HG03565 (cell line): ENCODE data around the gene PHPT1.
"Not testable (repeated sequence)": the region's sequence is repeated elsewhere in the genome, so short reads cannot be mapped to it uniquely, and the experiment has no call there.

Experiments used
- ATAC-seq: cut with Tn5 transposase; IDR thresholded peaks from one replicate; pipeline ENCODE4 v1.9.1; 2021; ENCODE audit warnings: mild to moderate bottlenecking, moderate library complexity; ENCODE audit not compliant: unreplicated experiment

PHPT1 gene

DNA sequence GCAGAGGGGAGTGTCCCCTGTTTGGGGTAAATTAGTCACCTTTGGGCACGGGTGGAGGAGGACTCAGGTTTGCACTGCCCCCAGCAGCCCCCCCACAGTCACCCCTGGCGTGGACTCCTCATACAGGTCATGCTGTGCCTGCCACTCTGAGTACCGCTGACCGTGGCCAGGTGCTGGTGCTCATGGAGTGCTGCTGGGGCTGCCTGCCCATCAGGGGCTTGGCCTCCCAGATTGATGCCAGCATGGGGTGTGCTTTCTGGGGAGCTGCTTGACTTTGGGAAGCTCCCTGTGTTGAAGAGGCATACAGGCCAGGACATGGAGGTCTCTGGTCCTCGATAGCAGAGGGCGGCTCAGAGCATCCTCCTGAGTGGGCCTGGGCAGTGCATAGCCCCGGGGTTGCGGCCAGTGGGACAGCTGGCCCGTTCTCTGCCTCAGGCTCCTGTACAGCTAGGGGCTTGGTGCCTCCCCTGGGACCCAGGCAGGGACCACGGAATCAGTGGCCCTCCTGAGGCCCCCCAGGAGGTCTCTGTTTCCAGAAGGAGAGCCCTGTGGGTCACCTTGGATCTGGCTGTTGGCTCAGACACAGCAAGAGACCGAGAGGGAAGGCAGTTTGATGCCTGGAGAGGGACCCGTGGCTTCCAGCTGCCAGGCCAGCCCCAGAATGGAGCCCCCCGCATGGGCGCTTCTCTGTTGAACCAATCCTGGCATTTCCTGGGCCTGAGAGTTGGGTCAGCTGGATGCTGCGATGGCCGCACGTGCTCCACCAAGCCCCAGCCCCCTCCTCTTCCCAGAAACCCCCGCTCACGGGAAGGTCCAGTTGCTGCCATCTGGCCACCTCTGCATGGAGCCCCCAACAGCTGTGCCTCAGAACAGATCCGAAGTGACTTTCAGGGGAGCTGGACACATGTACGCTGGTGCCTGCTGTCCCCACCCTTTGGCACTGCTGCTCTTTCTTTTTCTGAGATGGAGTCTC is 13.0 kb upstream of the PHPT1 start:
- no peak for ATAC-seq

DNA sequence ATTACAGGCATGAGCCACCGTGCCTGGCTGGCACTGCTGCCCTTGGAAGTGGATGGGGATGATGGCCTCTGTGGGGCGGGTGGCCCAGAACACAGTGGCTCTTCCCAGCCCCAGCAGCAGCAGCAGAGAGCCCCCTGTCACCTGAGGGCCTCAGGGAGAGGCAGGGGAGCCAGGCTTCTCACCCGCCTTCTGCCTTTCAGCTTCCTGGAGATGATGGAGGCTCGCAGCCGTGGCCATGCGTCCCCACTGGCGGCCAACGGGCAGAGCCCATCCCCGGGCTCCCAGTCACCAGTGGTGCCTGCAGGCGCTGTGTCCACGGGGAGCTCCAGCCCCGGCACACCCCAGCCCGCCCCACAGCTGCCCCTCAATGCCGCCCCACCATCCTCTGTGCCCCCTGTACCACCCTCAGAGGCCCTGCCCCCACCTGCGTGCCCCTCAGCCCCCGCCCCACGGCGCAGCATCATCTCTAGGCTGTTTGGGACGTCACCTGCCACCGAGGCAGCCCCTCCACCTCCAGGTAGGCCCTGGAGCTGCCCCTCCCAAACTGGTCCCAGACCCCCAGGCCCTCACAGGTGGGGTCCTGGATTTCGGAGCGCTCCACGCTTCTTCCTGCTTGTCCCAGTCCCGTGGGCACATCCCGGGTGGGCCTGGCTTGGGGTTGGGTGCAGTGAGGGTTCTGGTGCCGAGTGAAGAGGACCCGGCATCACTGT is 11.9 kb upstream of the PHPT1 start:
- ATAC-seq = no peak

DNA sequence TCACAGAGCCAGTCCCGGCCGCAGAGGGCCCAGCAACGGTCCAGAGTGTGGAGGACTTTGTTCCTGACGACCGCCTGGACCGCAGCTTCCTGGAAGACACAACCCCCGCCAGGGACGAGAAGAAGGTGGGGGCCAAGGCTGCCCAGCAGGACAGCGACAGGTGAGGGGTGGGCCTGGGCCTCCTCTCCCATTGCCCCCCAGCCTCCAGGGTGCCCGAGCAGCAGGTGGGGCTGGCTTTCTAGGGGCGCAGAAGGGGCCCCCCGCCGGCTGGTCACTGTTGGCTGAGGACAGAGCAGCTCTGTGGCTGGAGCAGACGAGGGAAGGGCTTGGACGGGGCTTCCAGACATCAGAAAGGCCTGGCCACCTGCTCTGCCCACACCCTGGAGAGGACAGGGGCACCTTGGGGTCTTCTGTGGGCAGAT is 11.3 kb upstream of the PHPT1 start:
- not testable (repeated sequence) for ATAC-seq

DNA sequence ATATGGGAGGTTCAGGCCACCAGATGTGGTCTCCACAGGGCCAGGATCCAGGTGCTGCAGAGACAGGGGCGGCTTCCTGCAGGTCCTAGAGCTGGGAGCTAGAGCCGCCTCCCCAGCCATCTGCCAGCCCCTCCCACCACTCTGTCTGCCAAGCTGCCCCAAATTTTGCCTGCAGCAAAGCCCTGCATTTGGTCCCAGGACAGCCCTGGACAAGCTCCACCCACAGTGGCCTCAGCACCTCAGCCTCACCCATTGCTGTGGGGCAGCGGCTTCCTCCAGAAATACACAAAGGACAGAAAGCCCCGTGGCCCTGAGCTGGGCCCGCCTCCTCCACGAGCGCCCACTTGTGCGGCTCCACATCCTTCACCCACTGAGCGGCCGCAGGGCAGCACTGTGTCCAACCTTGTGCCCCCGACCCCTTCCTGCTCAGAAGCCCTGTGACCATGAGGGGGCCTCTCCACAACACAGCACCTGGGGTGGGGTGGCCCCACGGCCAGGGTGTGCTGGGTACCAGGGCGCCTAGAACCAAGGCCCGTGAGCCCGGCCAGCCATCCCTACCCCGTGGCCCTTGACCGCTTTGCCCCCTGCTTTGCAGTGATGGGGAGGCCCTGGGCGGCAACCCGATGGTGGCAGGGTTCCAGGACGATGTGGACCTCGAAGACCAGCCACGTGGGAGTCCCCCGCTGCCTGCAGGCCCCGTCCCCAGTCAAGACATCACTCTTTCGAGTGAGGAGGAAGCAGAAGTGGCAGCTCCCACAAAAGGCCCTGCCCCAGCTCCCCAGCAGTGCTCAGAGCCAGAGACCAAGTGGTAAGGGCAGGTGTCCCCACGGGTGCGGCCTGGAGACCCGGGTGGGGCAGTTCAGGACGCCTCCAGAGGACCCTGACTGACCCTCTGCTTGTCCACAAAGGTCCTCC is 10.6 kb upstream of the PHPT1 start:
- no peak for ATAC-seq

DNA sequence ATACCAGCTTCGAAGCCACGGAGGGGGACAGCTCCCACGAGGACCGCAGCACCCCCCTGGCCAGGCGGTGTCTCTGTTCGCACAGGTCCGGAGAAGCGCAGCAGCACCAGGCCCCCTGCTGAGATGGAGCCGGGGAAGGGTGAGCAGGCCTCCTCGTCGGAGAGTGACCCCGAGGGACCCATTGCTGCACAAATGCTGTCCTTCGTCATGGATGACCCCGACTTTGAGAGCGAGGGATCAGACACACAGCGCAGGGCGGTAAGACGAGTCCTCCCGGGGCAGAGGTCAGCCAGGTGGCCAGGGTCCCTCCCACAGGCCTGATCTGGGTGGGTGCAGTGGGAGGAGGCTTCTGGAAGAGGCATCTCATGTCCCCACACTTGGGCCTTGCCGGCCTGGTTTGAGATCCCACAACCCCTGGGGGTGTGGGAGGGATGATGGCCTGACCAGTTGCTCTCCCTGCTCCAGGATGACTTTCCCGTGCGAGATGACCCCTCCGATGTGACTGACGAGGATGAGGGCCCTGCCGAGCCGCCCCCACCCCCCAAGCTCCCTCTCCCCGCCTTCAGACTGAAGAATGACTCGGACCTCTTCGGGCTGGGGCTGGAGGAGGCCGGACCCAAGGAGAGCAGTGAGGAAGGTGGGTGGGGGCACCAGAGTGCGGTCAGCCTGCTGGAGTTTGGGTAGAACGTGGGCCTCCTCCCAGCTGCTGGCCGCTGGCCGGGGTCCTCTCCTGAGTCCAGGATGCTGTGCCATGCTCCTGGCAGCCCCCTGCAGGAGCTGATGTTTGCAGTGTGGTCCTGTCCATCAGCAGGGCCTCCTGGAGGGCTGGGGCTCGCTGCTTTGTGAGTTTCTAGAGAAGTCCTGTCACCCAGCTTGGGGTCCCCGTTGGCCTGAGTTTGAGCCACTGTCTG is 9.7 kb upstream of the PHPT1 start:
- ATAC-seq = no peak

DNA sequence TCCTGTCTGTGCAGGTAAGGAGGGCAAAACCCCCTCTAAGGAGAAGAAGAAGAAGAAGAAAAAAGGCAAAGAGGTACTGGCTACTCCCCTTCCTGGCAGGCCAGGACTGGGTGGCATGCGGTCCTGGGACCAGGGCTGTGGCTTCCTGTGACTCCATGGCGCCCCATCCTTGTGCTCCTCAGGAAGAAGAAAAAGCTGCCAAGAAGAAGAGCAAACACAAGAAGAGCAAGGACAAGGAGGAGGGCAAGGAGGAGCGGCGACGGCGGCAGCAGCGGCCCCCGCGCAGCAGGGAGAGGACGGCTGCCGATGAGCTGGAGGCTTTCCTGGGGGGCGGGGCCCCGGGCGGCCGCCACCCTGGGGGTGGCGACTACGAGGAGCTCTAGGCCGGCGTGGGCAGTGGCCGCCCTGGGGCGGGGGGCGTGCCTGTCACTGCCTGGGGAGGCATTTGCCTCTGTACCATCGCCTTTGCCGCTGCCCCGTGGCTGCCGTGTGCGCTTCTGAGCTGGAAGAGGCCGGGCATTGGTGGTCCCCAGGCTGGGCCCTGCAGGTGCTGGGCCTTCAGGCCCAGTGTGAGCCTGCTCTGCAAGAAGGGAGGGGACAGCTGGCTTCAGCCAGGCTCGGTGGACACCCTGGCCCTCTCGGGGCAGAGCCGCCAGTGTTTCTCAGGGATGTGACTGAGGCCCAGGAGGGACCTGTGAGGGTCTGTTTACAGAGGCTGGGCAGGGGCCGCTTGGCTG is 8.9 kb upstream of the PHPT1 start:
- no peak for ATAC-seq

DNA sequence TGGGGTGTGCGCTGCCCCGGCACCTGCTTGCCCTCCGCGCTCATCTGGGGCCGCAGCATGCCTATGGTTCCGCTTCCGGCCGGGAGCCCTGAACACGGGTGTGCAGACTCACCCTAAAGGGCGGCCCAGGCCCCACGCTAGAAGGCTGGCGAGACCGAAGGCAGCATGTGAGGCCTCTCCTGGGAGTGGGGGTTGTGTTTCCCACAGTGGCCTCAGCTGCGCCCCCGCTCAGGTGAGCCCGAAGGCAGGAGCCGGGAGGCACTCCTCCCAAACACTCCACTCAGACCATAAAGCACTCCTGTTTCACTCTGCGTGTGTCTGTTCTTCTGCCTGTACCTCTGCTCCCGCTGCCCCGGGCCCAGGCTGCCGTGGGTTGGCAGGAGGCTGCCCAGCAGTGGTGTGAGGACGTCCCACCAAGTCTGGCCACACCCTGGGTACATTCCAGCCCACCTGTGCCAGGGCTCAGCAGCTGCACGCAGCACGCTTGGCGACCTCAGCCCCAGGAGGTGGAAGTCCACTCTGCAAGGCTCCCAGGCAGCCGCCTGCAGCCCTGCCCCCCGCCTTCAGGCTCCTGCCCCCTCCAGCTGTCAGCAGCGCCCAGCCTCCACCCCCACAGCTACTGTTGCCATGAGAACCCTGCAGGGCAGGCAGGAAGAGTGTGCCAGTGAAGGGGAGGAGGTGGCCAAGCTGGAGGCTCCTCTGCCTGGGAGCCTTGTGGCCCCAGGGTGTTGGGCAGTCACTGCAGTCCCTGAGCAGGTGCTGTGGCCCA is 8.1 kb upstream of the PHPT1 start:
- no peak for ATAC-seq

DNA sequence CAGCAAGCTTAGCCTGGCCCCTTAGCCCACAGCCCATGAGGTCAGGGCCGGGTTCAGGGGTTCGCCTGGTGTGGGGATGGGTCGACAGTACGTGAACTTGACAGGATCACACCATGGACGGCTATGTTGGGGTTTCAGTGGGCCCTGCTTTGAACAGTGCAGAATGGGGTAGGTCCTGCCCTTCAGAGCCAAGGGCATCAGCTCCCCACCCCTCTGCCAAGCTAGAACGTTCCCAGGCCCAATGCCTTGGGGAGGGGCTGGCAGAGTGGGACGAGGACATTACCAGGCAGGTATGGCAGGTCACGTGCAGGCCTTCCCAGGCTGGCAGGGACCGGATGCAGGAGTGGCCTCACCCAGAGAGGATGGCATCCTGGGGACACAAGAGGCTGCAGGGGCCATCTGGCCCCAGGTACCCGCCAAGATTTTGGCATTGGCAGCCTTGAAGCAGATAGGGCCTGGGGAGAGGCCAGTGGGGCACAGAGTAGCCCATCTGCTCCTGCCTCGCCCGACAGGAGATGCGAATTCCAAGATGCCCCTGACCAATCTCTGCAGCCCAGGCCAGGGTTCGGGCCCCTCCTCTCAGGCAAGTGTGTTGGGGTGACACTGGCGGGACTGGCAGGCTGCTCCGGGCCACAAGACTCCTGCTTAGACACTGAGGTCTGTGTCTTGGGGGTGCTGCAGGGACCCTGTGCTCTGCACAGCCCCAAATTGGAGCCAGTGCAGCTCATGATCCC is 7.4 kb upstream of the PHPT1 start:
- not testable (repeated sequence) for ATAC-seq

DNA sequence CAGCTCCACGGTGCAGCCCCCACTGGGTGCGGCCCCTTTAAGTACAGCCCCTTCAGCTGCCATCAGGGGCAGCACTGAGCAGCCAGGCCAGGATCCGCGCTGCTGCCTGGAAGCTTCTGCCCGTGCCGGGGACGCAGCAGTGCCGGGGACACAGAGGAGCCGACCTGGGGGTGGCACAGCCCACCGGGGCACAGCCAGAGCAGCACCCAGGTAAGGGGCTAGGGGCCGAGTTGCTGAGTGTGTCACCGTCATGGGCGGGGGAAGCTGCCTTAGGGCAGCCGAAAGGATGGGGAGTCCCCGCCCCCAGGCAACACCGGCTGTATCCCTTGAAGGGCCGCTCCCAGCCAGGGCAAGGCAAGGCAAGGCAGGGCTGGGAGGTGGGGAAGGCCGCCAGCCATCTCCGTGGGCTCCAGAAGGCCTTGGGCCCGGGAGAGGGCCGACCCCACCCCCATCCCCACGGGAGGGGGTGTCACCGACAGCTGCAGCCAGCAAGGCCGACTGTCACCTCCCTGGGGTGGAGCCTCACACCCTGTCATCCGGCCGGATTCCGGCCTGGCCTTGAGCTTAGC is 6.7 kb upstream of the PHPT1 start, which contains the start of gene AJM1:
AJM1 (plus strand) TSS at position 99 of the 569 bp plus-strand sequence. CDS start 1,937 bp downstream, outside the sequence.
- ATAC-seq = peak; percentile 47

DNA sequence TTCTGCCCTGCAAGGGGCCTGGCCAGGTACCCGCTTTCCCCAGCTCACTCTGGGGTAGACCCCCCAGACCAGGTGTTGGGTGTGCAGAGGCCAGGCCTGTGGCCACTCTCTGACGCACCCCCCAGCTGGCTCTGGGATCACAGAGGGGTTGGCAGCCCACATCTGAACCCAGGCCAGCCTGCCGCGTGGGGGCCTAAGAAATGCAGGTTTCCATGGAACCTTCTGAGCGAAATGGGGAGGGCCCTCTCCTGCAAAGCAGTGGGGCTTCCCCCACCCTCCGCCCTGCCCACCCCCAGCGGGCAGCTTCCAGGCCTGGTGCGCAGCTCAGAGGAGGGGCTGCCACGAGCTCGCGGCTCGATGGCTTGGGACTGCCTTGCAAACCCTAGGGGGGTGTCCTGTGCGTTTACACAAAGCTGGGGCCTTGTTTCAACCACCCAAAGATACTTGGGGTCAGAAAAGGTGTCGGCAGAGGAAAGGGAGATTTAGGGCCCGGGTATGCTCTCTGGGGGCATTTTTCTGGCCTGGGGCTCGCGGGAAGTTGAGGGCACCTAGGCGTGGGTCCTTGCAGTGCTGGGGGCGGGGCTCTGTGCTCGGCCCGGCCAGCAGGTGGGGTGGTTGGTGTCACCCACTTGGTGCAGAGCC is 5.9 kb upstream of the PHPT1 start:
- ATAC-seq = not testable (repeated sequence)

DNA sequence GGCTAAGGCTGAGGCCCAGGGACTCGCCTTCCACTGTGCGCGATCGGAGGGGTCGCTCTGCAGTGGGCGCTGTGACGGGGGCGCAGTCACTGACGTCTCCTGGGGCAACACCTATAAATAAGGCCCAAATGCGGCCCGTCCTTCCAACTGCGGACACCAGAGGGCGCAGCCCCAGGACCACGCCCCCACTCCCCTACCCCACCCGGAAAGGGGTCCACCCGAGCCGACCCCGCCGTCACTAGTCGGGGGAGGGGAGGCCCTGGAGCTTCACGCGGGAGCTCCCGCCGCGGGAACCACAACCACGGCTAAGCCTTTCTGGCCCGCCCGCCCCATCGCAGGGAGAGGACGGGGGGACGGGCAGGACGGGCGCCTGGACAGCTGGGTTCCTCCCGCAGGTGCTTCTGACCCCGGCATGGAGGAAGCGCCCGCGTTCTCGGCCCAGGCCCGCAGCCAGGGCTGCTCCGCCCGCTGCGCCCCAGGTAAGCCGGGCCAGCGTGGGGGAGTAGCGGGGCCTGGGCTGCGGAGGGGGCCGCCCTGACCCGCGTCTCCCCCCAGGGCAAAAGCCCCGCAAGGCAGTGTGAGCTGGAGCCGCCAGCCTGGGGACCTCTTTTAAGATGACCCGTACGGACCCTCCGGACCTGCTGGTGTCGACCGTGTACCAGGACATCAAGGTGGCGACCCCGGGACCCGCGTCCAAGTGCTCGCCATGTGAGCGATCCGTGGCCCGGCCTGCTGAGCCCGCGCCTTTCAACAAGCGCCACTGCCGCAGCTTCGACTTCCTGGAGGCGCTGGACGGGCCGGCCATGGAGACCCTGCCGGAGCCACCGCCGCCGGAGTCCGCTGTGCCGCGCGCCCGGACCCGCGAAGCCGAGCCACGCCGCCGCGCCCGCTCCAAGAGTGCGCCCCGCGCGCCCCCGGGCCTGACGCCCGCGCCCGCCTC is 5.1 kb upstream of the PHPT1 start:
- ATAC-seq = not testable (repeated sequence)

DNA sequence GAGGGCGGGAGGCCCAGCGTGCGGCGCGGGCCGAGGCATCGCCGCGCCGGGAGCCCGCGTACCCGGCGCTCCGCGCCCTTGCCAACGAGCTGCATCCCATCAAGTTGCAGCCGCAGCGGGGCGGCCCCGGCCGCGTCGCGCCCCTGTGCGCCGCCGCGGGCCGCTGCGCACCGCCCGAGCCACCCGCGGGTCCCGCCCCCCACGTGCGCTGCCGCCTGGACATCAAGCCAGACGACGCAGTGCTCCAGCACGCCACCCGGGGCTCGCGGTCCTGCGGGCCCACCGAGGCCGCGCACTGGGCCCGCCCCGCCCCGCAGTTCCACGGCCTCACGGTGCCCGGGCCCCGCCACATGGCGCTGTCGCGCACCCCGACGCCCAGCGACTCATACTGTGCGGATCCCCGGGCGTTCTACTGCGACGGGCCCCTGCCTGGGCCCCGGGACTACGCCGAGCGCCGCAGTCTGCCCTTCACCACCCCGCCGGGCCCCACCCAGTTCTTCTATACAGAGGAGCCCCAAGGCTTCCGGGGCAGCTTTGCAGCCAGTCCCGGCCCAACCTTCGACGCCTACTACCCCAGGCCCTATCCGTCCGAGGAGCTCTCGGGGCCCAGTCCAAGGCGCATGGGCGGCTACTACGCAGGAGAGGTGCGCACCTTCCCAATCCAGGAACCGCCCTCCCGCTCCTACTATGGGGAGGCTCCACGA is 4.3 kb upstream of the PHPT1 start:
- no peak for ATAC-seq

DNA sequence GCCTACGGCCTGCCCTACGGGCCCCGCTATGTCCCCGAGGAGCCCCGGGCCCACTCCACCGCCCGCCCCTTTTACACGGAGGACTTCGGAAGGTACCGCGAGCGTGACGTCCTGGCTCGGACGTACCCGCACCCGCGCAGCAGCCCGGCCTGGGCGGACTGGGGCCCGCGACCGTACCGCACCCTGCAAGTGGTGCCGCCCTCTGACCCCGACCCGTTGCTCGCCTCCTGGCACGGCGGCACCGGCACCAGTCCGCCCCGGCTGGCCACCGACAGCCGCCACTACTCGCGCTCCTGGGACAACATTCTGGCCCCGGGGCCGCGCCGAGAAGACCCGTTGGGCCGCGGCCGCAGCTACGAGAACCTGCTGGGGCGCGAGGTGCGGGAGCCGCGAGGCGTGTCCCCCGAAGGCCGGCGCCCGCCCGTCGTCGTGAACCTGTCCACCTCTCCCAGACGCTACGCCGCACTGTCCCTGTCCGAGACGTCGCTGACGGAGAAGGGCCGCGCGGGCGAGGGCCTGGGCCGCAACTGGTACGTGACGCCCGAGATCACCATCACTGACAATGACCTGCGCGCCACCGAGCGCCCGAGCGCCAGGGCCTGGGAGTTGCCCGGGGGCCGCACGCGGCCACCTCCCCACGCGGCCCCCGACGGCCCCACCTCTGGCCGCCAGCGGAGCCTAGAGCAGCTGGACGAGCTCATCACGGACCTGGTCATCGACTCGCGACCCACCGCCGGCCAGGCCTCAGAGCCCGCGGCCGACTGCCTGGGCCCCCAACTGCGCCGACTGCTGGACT is 3.5 kb upstream of the PHPT1 start:
- ATAC-seq = no peak

DNA sequence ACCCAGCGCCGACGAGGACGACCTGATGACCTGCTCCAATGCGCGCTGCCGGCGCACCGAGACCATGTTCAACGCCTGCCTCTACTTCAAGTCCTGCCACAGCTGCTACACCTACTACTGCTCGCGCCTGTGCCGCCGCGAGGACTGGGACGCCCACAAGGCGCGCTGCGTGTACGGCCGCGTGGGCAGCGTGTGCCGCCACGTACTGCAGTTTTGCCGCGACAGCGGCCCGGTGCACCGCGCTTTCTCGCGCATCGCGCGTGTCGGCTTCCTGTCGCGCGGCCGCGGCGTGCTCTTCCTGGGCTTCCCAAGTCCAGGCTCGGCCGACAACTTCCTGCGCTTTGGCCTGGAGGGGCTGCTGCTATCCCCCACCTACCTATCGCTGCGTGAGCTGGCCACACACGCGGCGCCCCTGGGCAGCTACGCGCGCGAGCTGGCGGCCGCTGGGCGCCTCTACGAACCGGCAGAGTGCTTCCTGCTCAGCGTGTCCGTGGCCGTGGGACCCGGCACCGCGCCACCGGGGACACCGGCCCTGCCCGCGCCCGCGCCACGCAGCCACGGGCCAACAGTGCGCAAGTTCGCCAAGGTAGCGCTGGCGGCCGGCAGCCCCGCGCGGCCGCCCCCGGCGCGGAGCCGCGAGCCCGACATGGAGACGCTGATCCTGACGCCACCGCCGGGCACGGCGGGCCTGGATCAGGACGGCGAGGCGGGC is 2.7 kb upstream of the PHPT1 start:
- no peak for ATAC-seq
